MM.1S (cell line): ENCODE results near the gene ARHGAP26.
"Not testable (repeated sequence)": the region's sequence is repeated elsewhere in the genome, so short reads cannot be mapped to it uniquely, and the experiment has no call there.

ENCODE experiments used
- DNase-seq: peaks from one replicate; pipeline ENCODE4 v3.0.0-alpha.2; 2015
- H2AFZ ChIP-seq: fragments of 300-600 bp; sonication (generic); 2 replicates; pipeline ENCODE4 v1.6.0; 2016; ENCODE audit warnings: antibody characterized with exemption, low read length
- H3F3A ChIP-seq: fragments of 300-600 bp; sonication (generic); 2 replicates; pipeline ENCODE4 v1.6.1; 2016; ENCODE audit warnings: mild to moderate bottlenecking, antibody characterized with exemption, low read length, moderate library complexity, mixed read lengths; ENCODE audit not compliant: insufficient read depth
- H3K27ac ChIP-seq: fragments of 300-600 bp; sonication (generic); 2 replicates; pipeline ENCODE4 v1.5.1; 2016; ENCODE audit warnings: mild to moderate bottlenecking, low read length
- H3K27me3 ChIP-seq: fragments of 300-600 bp; sonication (generic); replicated peaks from 2 replicates; pipeline ENCODE4 v1.6.0; 2016; ENCODE audit warnings: low read length; ENCODE audit not compliant: insufficient read depth
- H3K36me3 ChIP-seq: fragments of 300-600 bp; sonication (generic); replicated peaks from 2 replicates; pipeline ENCODE4 v1.6.1; 2016; ENCODE audit warnings: mild to moderate bottlenecking, low read length, mixed read lengths; ENCODE audit not compliant: insufficient read depth
- H3K4me1 ChIP-seq: fragments of 300-600 bp; sonication (generic); 2 replicates; pipeline ENCODE4 v1.6.1; 2016; ENCODE audit warnings: low read length, mixed read lengths
- H3K4me2 ChIP-seq: fragments of 300-600 bp; sonication (generic); 2 replicates; pipeline ENCODE4 v1.6.0; 2016; ENCODE audit warnings: low read depth, low read length
- H3K4me3 ChIP-seq: fragments of 300-600 bp; sonication (generic); 2 replicates; pipeline ENCODE4 v1.5.1; 2016; ENCODE audit warnings: low read length, mixed read lengths
- H3K79me2 ChIP-seq: fragments of 300-600 bp; sonication (generic); 2 replicates; pipeline ENCODE4 v1.6.1; 2016; ENCODE audit warnings: mixed run types, low read length, mixed read lengths
- H3K9ac ChIP-seq: fragments of 300-600 bp; sonication (generic); 2 replicates; pipeline ENCODE4 v1.6.1; 2016; ENCODE audit warnings: low read length, mixed read lengths
- H3K9me2 ChIP-seq: fragments of 300-600 bp; sonication (generic); replicated peaks from 2 replicates; pipeline ENCODE4 v1.6.1; 2016; ENCODE audit warnings: mild to moderate bottlenecking, low read length, mixed read lengths; ENCODE audit not compliant: insufficient read depth
- H3K9me3 ChIP-seq: fragments of 300-600 bp; sonication (generic); replicated peaks from 2 replicates; pipeline ENCODE4 v1.6.1; 2016; ENCODE audit warnings: mild to moderate bottlenecking, low read length, mixed read lengths; ENCODE audit not compliant: insufficient read depth
- H4K20me1 ChIP-seq: fragments of 300-600 bp; sonication (generic); 2 replicates; pipeline ENCODE4 v1.6.1; 2016; ENCODE audit warnings: mild to moderate bottlenecking, low read length, moderate library complexity, mixed read lengths; ENCODE audit not compliant: insufficient read depth
- CTCF ChIP-seq: fragments of 300-600 bp; sonication (generic); IDR thresholded peaks from 2 replicates; pipeline ENCODE4 v1.5.1; 2016; ENCODE audit warnings: antibody characterized with exemption, low read length, mixed read lengths
- EZH2 ChIP-seq: fragments of 300-600 bp; sonication (generic); optimal IDR thresholded peaks from 2 replicates; pipeline ENCODE3; 2017; ENCODE audit warnings: low read depth, mild to moderate bottlenecking, antibody characterized with exemption, low read length, mixed read lengths
- EZH2phosphoT487 ChIP-seq: fragments of 300-600 bp; sonication (generic); IDR thresholded peaks from 2 replicates; pipeline ENCODE4 v1.6.1; 2018; ENCODE audit warnings: antibody characterized with exemption, low read length

The ARHGAP26 gene

DNA sequence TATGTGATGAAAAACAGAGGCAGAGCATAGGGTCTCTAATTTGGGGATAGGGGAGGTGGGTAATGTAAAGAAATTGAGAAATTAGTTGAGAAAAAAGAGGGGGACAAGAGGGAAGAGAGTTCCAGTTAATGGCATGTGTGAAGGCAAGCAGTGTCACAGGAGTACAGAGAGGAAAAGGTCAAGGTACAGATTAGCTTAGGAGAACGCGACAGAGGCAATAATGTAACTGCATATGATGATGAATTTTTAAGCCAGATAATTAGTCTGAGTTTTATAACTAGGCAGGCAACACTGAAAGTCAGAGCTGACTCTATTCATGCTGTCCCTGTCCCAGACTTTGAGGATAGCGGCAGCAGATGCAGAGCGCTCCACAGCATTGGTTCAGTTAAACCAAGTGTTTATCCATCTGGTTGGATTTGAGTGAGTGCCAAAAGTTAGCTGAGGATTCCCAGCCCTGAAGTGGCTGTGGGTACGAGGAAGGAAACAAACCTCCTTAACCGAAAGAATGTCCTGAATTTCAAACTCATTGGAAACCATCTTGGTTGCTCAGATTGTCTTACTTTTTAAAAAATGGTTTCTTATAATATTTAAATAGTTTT lies 315.2 kb downstream of the ARHGAP26 start:
- Histone ChIP-seq H3K4me1 (no peaks in the 10 kb centered on the region), H3K9me3 (no peaks in the 10 kb centered on the region), H3K4me2 (no peak overlapping the region), H3K36me3 (no peaks in the 10 kb centered on the region), H3K9ac (no peak overlapping the region), H2AFZ (no peak overlapping the region), H3K27me3 (no peaks in the 10 kb centered on the region), H3F3A (no peaks in the 10 kb centered on the region), H3K9me2 (no peaks in the 10 kb centered on the region), H3K79me2 (no peaks in the 10 kb centered on the region), H3K4me3 (no peak overlapping the region), H4K20me1 (no peaks in the 10 kb centered on the region), H3K27ac (no peak overlapping the region)
- no peak for TF ChIP-seq CTCF
- TF ChIP-seq EZH2: no peak
- no peak for TF ChIP-seq EZH2phosphoT487
- no peak for DNase-seq

- no peaks in the 10 kb centered on the region for H3K27me3 ChIP-seq
- no peak overlapping the region for H3K27ac ChIP-seq
- no peaks in the 10 kb centered on the region for H3K9me3 ChIP-seq
- H3K4me3 ChIP-seq: no peak overlapping the region
- no peak overlapping the region for H3K4me2 ChIP-seq
- DNase-seq: no peak
- no peaks in the 10 kb centered on the region for H4K20me1 ChIP-seq
- H3F3A ChIP-seq: no peaks in the 10 kb centered on the region
- no peaks in the 10 kb centered on the region for H3K4me1 ChIP-seq
- H3K9me2 ChIP-seq: no peaks in the 10 kb centered on the region
- no peaks in the 10 kb centered on the region for H3K79me2 ChIP-seq
- TF ChIP-seq EZH2: no peak
- no peak for TF ChIP-seq EZH2phosphoT487
- no peak for TF ChIP-seq CTCF
- H3K36me3 ChIP-seq: no peaks in the 10 kb centered on the region
- no peak overlapping the region for H2AFZ ChIP-seq
- H3K9ac ChIP-seq: no peak overlapping the region
Observed at GRCh38 chr5:143086546-143086907, 316.4 kb downstream of the ARHGAP26 start.

DNA sequence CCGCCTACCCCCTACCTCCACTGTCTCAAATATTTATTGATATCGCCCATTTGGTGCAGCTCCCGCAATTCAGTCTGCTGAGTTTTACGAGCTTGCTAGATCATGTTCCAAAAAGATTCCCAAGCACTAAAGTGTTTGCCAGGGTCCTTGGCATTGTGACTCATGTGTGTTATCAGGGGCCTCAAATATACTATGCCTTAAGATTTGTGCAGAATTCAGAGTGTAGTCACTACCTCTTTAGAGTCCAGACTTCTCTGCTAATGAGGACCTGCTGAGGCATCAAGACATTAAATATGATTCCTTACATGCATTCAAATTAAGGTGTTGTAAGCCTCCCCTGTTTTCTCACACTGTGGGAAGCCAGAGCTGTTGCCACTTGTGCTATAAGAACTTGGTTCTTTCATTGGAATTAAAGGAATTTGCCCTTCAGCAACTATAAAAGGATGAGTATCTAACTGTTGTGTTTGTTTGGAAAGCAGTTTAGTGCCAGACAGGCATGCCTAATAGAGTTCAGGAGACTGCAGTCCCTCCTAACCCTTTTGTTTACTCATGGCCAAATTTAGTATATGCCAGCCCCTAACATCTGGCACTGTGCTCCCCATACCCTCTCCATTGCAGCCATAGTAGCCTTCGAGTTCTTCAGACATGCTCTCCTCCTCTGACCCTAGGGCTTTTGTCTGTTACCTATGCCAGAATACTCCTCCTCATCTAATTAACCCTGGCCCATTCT lies 316.9 kb downstream of the ARHGAP26 start:
- no peaks in the 10 kb centered on the region for H3K9me2 ChIP-seq
- no peaks in the 10 kb centered on the region for H3K27me3 ChIP-seq
- no peak overlapping the region for H3K9ac ChIP-seq
- H3K36me3 ChIP-seq: no peaks in the 10 kb centered on the region
- H3K4me2 ChIP-seq: no peak overlapping the region
- H3F3A ChIP-seq: no peaks in the 10 kb centered on the region
- H3K27ac ChIP-seq: no peak overlapping the region
- no peaks in the 10 kb centered on the region for H3K9me3 ChIP-seq
- H3K79me2 ChIP-seq: no peaks in the 10 kb centered on the region
- DNase-seq: no peak
- no peak overlapping the region for H2AFZ ChIP-seq
- TF ChIP-seq CTCF: no peak
- no peak for TF ChIP-seq EZH2phosphoT487
- no peak for TF ChIP-seq EZH2
- no peaks in the 10 kb centered on the region for H3K4me1 ChIP-seq
- H4K20me1 ChIP-seq: no peaks in the 10 kb centered on the region
- H3K4me3 ChIP-seq: no peak overlapping the region

GRCh38 chr5:143088702-143089101 lies 318.5 kb downstream of the ARHGAP26 start:
- not testable (repeated sequence) for H3K27ac ChIP-seq, H3K9me3 ChIP-seq, H3K79me2 ChIP-seq, H3K4me3 ChIP-seq, DNase-seq, H3K9ac ChIP-seq, H3K36me3 ChIP-seq, H4K20me1 ChIP-seq, H3F3A ChIP-seq, H3K27me3 ChIP-seq, H3K9me2 ChIP-seq, H3K4me1 ChIP-seq, H3K4me2 ChIP-seq, H2AFZ ChIP-seq

GRCh38 chr5:143090044-143090443 lies 319.9 kb downstream of the ARHGAP26 start:
- H3K4me2 ChIP-seq, H3K9me2 ChIP-seq, DNase-seq, H3K9me3 ChIP-seq, H2AFZ ChIP-seq, H4K20me1 ChIP-seq, H3F3A ChIP-seq, H3K79me2 ChIP-seq, H3K4me3 ChIP-seq, H3K27ac ChIP-seq, H3K4me1 ChIP-seq, H3K36me3 ChIP-seq, H3K9ac ChIP-seq, H3K27me3 ChIP-seq: not testable (repeated sequence)
